Left lung (tissue), 10 donors: ENCODE data around the gene GGTLC2. TPM values are rescaled to one million over a fixed set of nuclear protein-coding genes. Genes with fewer than 3 reads are reported as not detected.
"Not testable (repeated sequence)": the region's sequence is repeated elsewhere in the genome, so short reads cannot be mapped to it uniquely, and the experiment has no call there.

Source experiments
- ATAC-seq: fragments of 200-7000 bp; cut with Tn5 transposase; one replicate; pipeline ENCODE4 v1.9.1; 2020; ENCODE audit warnings: moderate library complexity
- DNase-seq, 4 donors: peaks; one replicate each; pipeline ENCODE4 v3.0.0-alpha.2; 2013 to 2020
- H3K27ac ChIP-seq, 2 donors: fragments of 200-600 bp; sonication (generic) in 1 of 2; one replicate each; pipeline versions ENCODE4 v1.5.0 to v1.8.0; 2020 to 2021
- H3K27me3 ChIP-seq, 2 donors: fragments of 200-600 bp; sonication (generic) in 1 of 2; one replicate each; pipeline versions ENCODE4 v1.5.0 to v1.8.0; 2020 to 2021
- H3K36me3 ChIP-seq, 2 donors: fragments of 200-600 bp; sonication (generic) in 1 of 2; one replicate each; pipeline versions ENCODE4 v1.5.0 to v1.8.0; 2020 to 2021
- H3K4me1 ChIP-seq, 2 donors: fragments of 200-600 bp; one replicate each; pipeline ENCODE4 v1.8.0; 2021
- H3K4me3 ChIP-seq, 2 donors: fragments of 200-600 bp; sonication (generic) in 1 of 2; one replicate each; pipeline versions ENCODE4 v1.5.0 to v1.8.0; 2020 to 2021; ENCODE audit warnings: mild to moderate bottlenecking in 1 of 2
- H3K9me3 ChIP-seq, 2 donors: fragments of 200-600 bp; sonication (generic) in 1 of 2; one replicate each; pipeline versions ENCODE4 v1.5.0 to v1.8.0; 2020 to 2021
- CTCF ChIP-seq, 2 donors: fragments of 200-600 bp; sonication (generic) in 1 of 2; IDR thresholded peaks; one replicate each; pipeline versions ENCODE4 v1.5.0 to v1.8.0; 2021; ENCODE audit warnings: antibody characterized with exemption in 2 of 2
- intact Hi-C, 2 donors: fragments of 100-400 bp; cut with DNase I; formaldehyde crosslinking; loops; one replicate each; pipeline versions ENCODE4 v1.11.2 to v1.14.2; 2022
- polyA plus RNA-seq, 6 donors: library from polyadenylated mRNA; unstranded; fragments of 120-200 nt; gene quantifications; one replicate each; pipeline ENCODE4 v1.2.1, GENCODE V29; 2013; ENCODE audit not compliant: insufficient read length in 6 of 6
- total RNA-seq, 2 donors: library from RNA; stranded (reverse); fragmentation: NEBNext Ultra II Directional; extraction: Animal tissue kit (Norgen Biotek cat#: 25700); gene quantifications; one replicate each; pipeline ENCODE4 v1.2.1, GENCODE V29; 2021
- donor health status: DM: no; HTN: yes; CAD: no.
- donor health status: DM: no; HTN: no; CAD: no.

Gene GGTLC2
- total and polyA plus RNA-seq, 8 donors, result 0.26 to 0.55 (median 0.38) TPM; not detected in 1

GRCh38 chr22:22614065-22614464 lies 30.3 kb upstream of the GGTLC2 start:
- DNase-seq, result no peak

GRCh38 chr22:22616636-22617035 lies 27.8 kb upstream of the GGTLC2 start:
- DNase-seq (no peak), ATAC-seq (peak; percentile 31)
- no peaks in the 10 kb centered on the region for H3K9me3 ChIP-seq
- TF ChIP-seq CTCF (IDR thresholded peaks at IDR 0.05), result no peak
- intact Hi-C loops, result no loop called here
- no peak overlapping the region for H3K4me3 ChIP-seq
- no peaks in the 10 kb centered on the region for H3K36me3 ChIP-seq
- no peaks in the 10 kb centered on the region for H3K4me1 ChIP-seq
- H3K27me3 ChIP-seq, result no peaks in the 10 kb centered on the region
- no peak overlapping the region for H3K27ac ChIP-seq

More at GRCh38 chr22:22614065-22614464, 30.3 kb upstream of the GGTLC2 start:
- Histone ChIP-seq H3K27me3 (no peaks in the 10 kb centered on the region), H3K27ac (no peak overlapping the region), H3K4me1 (no peaks in the 10 kb centered on the region), H3K9me3 (no peaks in the 10 kb centered on the region), H3K36me3 (no peaks in the 10 kb centered on the region), H3K4me3 (no peak overlapping the region)
- no peak for ATAC-seq
- TF ChIP-seq CTCF (IDR thresholded peaks at IDR 0.05), result no peak
- intact Hi-C loops, result no loop called here

GRCh38 chr22:22618448-22618847 lies 26.0 kb upstream of the GGTLC2 start:
- no peaks in the 10 kb centered on the region for H3K36me3 ChIP-seq
- no peak overlapping the region for H3K27ac ChIP-seq
- H3K27me3 ChIP-seq, result no peaks in the 10 kb centered on the region
- no peak for DNase-seq
- TF ChIP-seq CTCF (IDR thresholded peaks at IDR 0.05), result no peak
- no peak for ATAC-seq
- H3K9me3 ChIP-seq, result no peaks in the 10 kb centered on the region
- intact Hi-C loops, result no loop called here
- no peaks in the 10 kb centered on the region for H3K4me1 ChIP-seq
- no peak overlapping the region for H3K4me3 ChIP-seq

GRCh38 chr22:22618923-22619322 lies 25.5 kb upstream of the GGTLC2 start:
- Histone ChIP-seq H3K4me1 (no peaks in the 10 kb centered on the region), H3K27me3 (no peaks in the 10 kb centered on the region), H3K36me3 (no peaks in the 10 kb centered on the region), H3K4me3 (no peak overlapping the region), H3K27ac (no peak overlapping the region), H3K9me3 (no peaks in the 10 kb centered on the region)
- DNase-seq (no peak), ATAC-seq (no peak)
- TF ChIP-seq CTCF (IDR thresholded peaks at IDR 0.05), result no peak
- intact Hi-C loops, result no loop called here

GRCh38 chr22:22619765-22620414 lies 24.5 kb upstream of the GGTLC2 start:
- Histone ChIP-seq H3K4me3 (no peak overlapping the region), H3K27ac (no peak overlapping the region), H3K4me1 (no peaks in the 10 kb centered on the region), H3K27me3 (no peaks in the 10 kb centered on the region), H3K36me3 (no peaks in the 10 kb centered on the region), H3K9me3 (no peaks in the 10 kb centered on the region)
- no peak for TF ChIP-seq CTCF (IDR thresholded peaks at IDR 0.05)
- no peak for ATAC-seq
- intact Hi-C loops, result no loop called here
- no peak for DNase-seq

- H3K36me3 ChIP-seq, ATAC-seq, H3K4me1 ChIP-seq, H3K27me3 ChIP-seq, DNase-seq, H3K4me3 ChIP-seq, H3K9me3 ChIP-seq, intact Hi-C loops, H3K27ac ChIP-seq: not testable (repeated sequence)
These were observed 15.6 kb upstream of the GGTLC2 start for GRCh38 chr22:22628546-22629495.

GRCh38 chr22:22631223-22631652 lies 13.2 kb upstream of the GGTLC2 start:
- ATAC-seq, H3K9me3 ChIP-seq, DNase-seq, H3K4me3 ChIP-seq, H3K27me3 ChIP-seq, intact Hi-C loops, H3K36me3 ChIP-seq, H3K27ac ChIP-seq, H3K4me1 ChIP-seq: not testable (repeated sequence)

- H3K27me3 ChIP-seq, H3K27ac ChIP-seq, H3K4me3 ChIP-seq, ATAC-seq, H3K36me3 ChIP-seq, intact Hi-C loops, H3K9me3 ChIP-seq, DNase-seq, H3K4me1 ChIP-seq: not testable (repeated sequence)
These were observed 12.2 kb upstream of the GGTLC2 start for GRCh38 chr22:22632226-22632625.
